ENCODE measurements around the gene ZNF629. TPM values are rescaled to one million over a fixed set of nuclear protein-coding genes. Genes with fewer than 3 reads are reported as not detected.
"Not testable (repeated sequence)": the region's sequence is repeated elsewhere in the genome, so short reads cannot be mapped to it uniquely, and the experiment has no call there.

The ZNF629 gene
- total and polyA plus RNA-seq, 4 donors = 5.7 to 16.3 (median 9.0) TPM

DNA sequence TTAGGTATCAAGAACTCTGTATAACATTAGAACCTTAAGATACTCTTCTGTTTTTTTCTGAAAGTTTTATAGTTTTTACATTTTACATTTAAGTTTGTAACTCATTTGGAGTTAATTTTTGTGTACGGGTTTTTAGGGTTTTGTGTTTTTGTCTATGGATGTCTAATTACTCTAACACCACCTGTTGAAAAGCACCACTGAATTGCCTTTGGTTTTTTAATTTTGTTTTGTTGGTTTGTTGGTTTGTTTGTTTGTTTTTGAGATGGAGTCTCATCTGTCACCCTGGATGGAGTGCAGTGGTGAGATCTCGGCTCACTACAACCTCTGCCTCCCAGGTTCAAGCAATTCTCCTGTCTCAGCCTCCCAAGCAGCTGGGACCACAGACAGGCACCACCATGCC is 29.8 kb upstream of the ZNF629 start:
- Histone ChIP-seq H3K4me3 (no peak overlapping the region), H3K9me3 (ENCODE audit: control insufficient read depth in 4 of 4, insufficient read depth in 3 of 4, low read length in 3 of 4) (no peaks in the 10 kb centered on the region), H3K4me1 (ENCODE audit: control insufficient read depth in 5 of 5, insufficient read depth in 5 of 5, low read length in 5 of 5) (peaks cover 0 to 9% (median 0%) of the 10 kb centered on the region in 5 donors), H3K36me3 (ENCODE audit: control insufficient read depth in 4 of 4, insufficient read depth in 4 of 4, low read length in 4 of 4) (no peaks in the 10 kb centered on the region), H3K9ac (ENCODE audit: insufficient read depth in 1 of 2, low read length in 2 of 2) (no peak overlapping the region), H3K27ac (ENCODE audit: low read depth in 1 of 2, low read length in 1 of 2) (no peak overlapping the region), H3K27me3 (ENCODE audit: control insufficient read depth in 3 of 3, insufficient read depth in 3 of 3, low read length in 2 of 3) (no peaks in the 10 kb centered on the region)
- 60 to 86% methylated on average over 2 of the region's 2 CpGs for WGBS, 2 donors
- no peak for DNase-seq
- no peak for ATAC-seq (ENCODE audit: insufficient read depth, low FRiP score)
- TF ChIP-seq, protein P1, sequence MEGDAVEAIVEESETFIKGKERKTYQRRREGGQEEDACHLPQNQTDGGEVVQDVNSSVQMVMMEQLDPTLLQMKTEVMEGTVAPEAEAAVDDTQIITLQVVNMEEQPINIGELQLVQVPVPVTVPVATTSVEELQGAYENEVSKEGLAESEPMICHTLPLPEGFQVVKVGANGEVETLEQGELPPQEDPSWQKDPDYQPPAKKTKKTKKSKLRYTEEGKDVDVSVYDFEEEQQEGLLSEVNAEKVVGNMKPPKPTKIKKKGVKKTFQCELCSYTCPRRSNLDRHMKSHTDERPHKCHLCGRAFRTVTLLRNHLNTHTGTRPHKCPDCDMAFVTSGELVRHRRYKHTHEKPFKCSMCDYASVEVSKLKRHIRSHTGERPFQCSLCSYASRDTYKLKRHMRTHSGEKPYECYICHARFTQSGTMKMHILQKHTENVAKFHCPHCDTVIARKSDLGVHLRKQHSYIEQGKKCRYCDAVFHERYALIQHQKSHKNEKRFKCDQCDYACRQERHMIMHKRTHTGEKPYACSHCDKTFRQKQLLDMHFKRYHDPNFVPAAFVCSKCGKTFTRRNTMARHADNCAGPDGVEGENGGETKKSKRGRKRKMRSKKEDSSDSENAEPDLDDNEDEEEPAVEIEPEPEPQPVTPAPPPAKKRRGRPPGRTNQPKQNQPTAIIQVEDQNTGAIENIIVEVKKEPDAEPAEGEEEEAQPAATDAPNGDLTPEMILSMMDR (IDR thresholded peaks at IDR 0.05; ENCODE audit: control extremely low read depth, extremely low read depth) = no peak

DNA sequence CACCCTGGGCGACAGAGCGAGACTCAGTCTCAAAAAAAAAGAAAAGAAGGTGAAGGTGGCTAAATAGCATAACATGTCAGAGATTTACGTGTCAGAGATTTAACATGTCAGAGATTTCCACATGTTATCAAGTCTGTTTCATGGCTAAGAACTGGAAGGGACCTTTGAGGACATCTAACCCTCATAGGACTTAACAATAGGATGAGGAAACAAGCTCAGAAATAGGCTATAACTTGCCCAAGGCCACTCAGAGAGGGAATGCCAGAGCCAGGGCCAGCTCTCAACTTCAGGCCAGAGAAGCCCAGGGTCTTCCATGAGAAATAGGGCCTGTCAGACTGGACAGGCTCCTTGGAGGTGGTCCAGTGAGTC is 26.8 kb upstream of the ZNF629 start:
- Histone ChIP-seq H3K4me1 (ENCODE audit: control insufficient read depth in 5 of 5, insufficient read depth in 5 of 5, low read length in 5 of 5) (peaks cover 0 to 9% (median 0%) of the 10 kb centered on the region in 5 donors), H3K36me3 (ENCODE audit: control insufficient read depth in 4 of 4, insufficient read depth in 4 of 4, low read length in 4 of 4) (no peaks in the 10 kb centered on the region), H3K9me3 (ENCODE audit: control insufficient read depth in 4 of 4, insufficient read depth in 3 of 4, low read length in 3 of 4) (no peaks in the 10 kb centered on the region), H3K27ac (ENCODE audit: low read depth in 1 of 2, low read length in 1 of 2) (peak overlapping the region; percentile 76 to 85), H3K27me3 (ENCODE audit: control insufficient read depth in 3 of 3, insufficient read depth in 3 of 3, low read length in 2 of 3) (no peaks in the 10 kb centered on the region), H3K4me3 (no peak overlapping the region), H3K9ac (ENCODE audit: insufficient read depth in 1 of 2, low read length in 2 of 2) (no peak overlapping the region)
- WGBS, 2 donors = 92 to 93% methylated on average over 3 of the region's 3 CpGs
- TF ChIP-seq, protein P1 (IDR thresholded peaks at IDR 0.05; ENCODE audit: control extremely low read depth, extremely low read depth) = no peak
- peak; percentile 7 for ATAC-seq (ENCODE audit: insufficient read depth, low FRiP score)
- DNase-seq = no peak

DNA sequence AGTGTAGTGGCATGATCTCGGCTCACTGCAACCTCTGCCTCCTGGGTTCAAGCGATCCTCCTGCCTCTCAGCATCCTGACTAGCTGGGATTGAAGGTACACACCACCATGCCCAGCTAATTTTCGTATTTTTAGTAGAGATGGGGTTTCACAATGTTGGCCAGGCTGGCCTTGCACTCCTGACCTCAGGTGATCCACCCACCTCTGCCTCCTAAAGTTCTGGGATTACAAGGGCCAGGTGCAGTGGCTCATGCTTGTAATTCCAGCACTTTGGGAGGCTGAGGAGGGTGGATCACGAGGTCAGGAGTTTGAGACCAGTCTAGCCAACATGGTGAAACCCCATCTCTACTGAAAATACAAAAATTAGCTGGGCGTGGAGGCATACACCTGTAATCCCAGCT is 22.7 kb upstream of the ZNF629 start:
- DNase-seq; ATAC-seq (ENCODE audit: insufficient read depth, low FRiP score); H3K27me3 ChIP-seq (ENCODE audit: control insufficient read depth in 3 of 3, insufficient read depth in 3 of 3, low read length in 2 of 3); H3K27ac ChIP-seq (ENCODE audit: low read depth in 1 of 2, low read length in 1 of 2); H3K4me3 ChIP-seq; H3K9me3 ChIP-seq (ENCODE audit: control insufficient read depth in 4 of 4, insufficient read depth in 3 of 4, low read length in 3 of 4); H3K36me3 ChIP-seq (ENCODE audit: control insufficient read depth in 4 of 4, insufficient read depth in 4 of 4, low read length in 4 of 4); H3K9ac ChIP-seq (ENCODE audit: insufficient read depth in 1 of 2, low read length in 2 of 2): not testable (repeated sequence)
- 83 to 88% methylated on average over 5 of the region's 5 CpGs for WGBS, 2 donors
- H3K4me1 ChIP-seq (ENCODE audit: control insufficient read depth in 5 of 5, insufficient read depth in 5 of 5, low read length in 5 of 5) = peaks cover 0 to 22% (median 4%) of the 10 kb centered on the region in 5 donors

DNA sequence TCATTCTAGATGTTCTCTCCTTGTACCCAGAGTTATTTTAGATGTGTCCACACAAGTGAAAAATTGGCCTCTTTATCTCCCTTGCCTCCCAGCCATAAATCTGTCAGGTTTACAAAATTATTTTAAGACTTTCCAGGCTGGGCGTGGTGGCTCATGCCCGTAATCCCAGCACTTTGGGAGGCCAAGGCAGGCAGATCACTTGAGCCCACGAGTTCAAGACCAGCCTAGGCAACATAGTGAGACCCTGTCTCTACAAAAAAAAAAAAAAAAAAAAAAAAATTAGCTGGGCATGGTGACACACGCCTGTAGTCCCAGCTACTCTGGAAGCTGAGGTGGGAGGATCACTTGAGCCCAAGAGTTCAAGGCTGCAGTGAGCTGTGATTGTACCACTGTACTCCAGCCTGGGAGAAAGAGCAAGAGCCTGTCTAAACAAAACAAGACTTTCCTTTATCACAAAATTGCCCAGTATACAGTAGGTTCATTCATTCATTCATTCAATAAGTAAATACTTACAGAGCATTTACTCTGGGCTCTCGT is 22.0 kb upstream of the ZNF629 start:
- H3K27me3 ChIP-seq (ENCODE audit: control insufficient read depth in 3 of 3, insufficient read depth in 3 of 3, low read length in 2 of 3); ATAC-seq (ENCODE audit: insufficient read depth, low FRiP score); H3K9me3 ChIP-seq (ENCODE audit: control insufficient read depth in 4 of 4, insufficient read depth in 3 of 4, low read length in 3 of 4); H3K27ac ChIP-seq (ENCODE audit: low read depth in 1 of 2, low read length in 1 of 2); H3K36me3 ChIP-seq (ENCODE audit: control insufficient read depth in 4 of 4, insufficient read depth in 4 of 4, low read length in 4 of 4); H3K9ac ChIP-seq (ENCODE audit: insufficient read depth in 1 of 2, low read length in 2 of 2); H3K4me3 ChIP-seq; DNase-seq: not testable (repeated sequence)
- peaks cover 0 to 17% (median 4%) of the 10 kb centered on the region in 5 donors for H3K4me1 ChIP-seq (ENCODE audit: control insufficient read depth in 5 of 5, insufficient read depth in 5 of 5, low read length in 5 of 5)
- WGBS, 2 donors = 63 to 71% methylated on average over 5 of the region's 5 CpGs
